Ecto neural progenitor cell (in vitro differentiated cells): Measurements from ENCODE around the gene INCA1.

Source experiments
- DNase-seq: peaks from one replicate; pipeline ENCODE4 v3.0.0-alpha.2; 2018; ENCODE audit warnings: low spot score

INCA1 gene

DNA sequence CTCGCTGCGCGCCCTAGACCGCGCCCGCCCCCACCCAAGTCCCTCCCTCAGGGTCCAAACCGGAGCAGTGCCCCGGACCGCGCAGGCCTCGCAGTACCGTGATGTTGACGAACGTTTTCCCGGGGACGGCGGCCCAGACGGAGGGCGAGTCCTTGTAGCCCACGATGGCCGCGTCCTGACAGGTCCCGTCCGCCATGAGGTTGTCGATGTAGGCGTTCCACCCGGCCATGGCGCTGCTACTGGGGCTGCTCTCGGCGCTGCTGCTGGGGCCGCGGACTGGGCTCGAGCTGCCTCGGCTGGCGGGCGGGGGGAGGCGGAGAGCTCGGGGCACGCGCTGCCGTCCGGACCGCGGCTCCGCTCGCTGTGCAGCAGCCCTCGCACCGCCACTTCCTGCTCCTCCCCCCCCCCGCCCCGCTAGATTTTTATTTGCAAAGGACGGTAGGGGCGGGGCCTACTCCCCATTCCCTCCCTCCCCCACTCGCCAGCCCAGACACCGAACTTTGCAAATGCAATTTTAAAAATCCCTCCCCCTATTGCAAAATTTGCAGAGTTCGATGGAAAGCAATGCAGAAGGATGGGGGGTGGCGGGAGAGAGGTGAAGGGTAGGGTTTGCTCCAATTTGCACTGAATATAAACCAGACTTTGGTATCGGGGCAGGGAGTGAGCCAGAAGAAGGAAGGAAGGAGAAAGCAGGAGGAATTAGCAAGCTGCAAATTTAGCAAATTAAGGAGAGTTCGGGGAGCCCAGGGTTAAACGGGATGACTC lies 49.0 kb downstream of the INCA1 start, which contains the start of gene PFN1:
PFN1 (minus strand) TSS at position 365 of the 765 bp plus-strand sequence; CDS start at position 229, 136 bp downstream.
- DNase-seq, result peak; percentile 90

DNA sequence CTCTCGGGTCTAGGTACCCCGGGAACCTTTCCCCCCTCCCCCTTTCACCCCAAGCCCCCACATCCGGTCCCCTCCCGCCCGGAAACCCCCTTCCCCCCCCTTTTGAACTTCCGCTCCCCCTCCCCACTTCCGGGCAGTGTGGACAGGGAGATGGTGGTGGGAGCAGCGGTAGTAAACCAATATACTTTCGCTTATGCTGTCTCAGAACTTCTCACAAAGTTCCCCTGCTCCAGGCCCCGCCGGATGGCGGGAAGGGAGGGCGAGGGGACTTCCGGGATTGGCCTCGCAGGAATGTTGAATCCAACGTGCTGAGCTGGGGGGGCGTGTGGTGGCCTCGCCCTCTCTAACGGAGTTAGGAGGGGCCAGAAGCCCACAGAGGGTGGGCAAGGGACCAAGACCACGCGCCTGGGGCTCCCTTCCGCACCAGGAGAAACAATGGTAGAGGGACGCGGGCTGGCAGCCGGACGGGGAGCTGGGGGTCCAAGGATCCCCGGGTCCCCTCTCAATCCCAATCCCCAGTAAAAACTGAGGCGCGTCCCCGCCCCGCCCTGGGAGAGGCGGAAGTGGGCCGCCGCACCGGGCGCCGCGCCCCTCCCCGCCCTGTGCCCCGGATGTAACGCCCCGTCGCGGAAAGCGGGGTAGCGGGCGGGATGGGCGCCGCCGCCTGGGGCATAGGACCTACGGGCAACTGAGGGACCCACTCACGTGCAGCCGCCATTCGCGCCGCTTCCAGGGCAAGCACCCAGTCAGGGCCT lies 49.7 kb downstream of the INCA1 start:
- DNase-seq, result peak; percentile 81

DNA sequence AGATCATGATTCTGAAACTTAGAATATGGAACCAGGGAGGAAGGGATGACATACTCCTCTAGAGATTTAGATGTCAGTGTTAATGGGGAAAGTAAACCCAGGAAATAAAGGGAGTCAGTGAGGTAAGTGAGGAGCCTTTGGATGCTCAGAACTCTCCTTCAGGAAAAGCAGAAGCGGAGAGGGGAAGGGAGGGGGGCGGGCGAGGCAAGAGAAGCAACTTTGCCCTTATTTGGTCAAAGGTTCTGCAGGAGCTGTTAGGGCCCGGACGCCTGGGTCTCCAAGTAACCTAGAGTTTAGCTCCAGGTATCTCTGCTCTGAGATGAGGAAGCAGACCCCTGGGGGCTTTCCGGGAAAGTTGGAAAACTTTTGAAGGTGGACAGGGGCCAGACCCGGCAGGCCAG lies 50.3 kb downstream of the INCA1 start:
- DNase-seq, result no peak

DNA sequence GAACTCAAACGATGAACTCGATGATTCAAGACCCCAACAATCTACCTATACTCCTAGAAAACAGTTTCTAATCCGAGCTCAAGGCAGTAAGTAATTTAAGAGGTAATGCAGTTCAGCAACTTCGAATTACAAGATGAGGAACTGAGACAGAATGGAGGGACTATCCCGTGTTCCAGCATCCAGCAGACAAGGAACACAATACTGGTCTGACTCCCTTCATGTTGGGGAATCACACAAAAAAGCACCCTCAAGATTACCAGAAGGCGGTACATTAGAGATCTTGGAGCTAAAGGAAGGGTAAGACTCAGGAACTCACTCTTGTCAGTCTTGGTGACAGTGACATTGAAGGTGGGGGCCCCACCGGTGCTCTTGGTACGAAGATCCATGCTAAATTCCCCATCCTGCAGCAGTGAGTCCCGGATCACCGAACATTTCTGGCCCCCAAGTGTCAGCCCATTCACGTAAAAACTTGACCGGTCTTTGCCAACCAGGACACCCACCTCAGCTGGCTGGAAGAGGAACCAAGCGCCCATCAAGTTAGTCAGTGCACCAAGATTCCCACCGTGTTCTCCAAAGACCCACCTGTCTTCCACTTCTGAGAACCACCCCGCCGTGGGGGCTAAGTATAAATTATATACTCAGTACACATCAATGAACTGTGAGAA lies 50.9 kb downstream of the INCA1 start:
- DNase-seq, result peak; percentile 47

DNA sequence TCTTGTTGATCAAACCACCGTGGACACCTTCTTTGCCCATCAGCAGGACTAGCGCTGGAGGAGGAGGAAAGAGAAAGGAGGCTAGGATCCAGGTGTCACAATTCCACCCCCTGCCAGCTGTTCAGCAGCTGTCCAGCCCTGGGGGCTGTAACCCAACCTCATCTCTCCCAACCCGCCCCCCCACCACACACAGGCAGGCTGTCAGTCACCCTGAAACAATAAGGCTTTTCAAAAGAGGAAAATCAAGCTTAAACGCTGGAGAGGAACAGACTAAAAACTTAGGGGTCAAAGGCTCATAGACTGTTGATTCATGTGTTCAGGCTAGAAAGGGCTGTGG lies 51.4 kb downstream of the INCA1 start:
- no peak for DNase-seq

DNA sequence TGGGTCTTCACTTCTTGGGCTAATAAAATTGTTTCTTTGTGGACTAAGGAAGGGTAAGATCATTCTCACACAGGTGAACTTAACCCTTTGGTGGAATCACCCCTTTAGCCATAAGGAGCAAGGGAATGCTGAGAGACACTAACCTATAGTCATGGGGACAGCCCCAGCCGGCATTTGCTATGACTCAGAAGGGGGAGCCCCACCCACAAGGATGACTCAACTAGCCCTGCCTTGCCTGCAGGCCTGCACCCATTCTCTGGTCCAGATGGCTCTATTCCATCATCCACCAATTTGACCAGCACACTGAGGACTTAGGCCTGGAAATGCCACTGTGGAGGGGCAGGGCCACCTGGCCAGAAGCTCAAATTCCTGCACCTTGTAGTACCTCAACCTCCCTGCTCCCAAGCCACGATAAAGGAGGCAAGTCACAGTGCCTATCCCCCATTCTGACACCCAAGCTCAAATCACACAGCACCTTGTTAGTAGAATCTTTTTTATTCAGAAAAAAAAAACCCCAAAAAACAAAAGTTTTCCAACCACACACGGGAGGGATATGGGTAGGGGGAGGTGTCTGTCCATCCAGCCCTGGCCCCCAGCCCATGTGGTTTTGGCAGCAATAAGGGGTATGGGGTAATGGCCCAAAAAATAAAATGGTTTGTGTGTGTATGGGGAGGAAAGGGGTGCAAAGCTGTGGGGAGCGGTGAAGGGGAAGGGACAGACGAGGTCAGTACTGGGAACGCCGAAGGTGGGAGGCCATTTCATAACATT lies 52.0 kb downstream of the INCA1 start:
- DNase-seq, result no peak

DNA sequence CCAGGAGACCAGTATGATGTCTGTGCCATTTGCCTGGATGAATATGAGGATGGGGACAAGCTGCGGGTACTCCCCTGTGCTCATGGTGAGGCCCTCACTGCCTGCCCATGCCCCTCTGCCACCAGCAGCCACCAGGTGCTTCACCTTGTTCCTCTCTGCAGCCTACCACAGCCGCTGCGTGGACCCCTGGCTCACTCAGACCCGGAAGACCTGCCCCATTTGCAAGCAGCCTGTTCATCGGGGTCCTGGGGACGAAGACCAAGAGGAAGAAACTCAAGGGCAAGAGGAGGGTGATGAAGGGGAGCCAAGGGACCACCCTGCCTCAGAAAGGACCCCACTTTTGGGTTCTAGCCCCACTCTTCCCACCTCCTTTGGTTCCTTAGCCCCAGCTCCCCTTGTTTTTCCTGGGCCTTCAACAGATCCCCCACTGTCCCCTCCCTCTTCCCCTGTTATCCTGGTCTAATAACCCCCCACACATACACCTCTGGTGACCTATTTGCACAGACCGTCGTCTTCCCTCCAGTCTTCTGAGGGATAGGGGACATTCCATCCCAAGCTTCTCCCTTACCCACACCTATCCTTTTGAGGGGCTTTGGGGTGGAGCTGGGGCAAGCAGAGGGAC lies 52.7 kb downstream of the INCA1 start:
- DNase-seq, result peak; percentile 45

DNA sequence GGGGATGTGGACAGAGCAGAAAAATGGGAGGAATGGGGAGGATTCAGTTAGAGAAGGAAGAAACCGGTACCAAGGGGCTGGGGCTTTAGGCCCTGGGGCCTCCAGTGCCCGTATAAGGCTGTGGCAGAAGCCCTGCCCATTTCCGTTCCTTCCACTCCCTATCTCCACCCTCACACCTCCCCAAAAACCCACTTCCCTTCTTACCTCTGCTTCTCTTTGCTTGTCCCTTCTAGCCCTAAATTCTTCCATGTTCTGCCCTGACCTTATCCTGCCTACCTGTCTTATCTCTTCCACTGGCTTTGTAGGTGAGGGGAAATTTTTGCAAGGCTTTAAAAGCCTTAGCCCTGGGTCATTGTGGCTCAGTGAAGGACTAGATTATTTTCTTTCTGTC lies 53.2 kb downstream of the INCA1 start:
- no peak for DNase-seq

DNA sequence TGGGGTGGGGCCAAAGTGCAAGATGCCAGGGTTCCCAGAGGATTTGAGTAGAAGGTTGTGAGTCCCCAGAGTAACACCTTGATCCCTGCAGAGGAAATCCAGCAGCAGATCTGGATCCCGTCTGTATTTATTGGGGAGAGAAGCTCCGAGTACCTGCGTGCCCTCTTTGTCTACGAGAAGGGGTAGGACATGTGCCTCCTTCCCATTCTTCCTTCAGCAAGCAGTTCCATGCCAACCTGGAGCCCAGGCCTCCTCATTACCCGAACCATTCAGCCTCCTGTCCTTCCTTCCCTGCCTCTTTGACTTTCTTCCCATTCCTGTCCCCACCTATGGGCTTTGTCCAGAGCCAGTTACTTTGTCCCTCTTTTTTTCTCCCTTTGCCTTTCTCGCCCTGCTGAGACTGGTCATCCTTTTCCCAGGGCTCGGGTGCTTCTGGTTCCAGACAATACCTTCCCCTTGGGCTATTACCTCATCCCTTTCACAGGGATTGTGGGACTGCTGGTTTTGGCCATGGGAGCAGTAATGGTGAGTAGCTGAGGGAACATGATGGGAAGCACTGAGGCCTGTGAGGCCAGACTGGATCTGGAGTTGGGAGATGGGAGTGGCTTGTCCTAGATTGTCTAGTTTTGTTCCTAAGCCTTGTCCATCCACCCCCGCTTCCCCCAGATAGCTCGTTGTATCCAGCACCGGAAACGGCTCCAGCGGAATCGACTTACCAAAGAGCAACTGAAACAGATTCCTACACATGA lies 54.4 kb downstream of the INCA1 start:
- no peak for DNase-seq

DNA sequence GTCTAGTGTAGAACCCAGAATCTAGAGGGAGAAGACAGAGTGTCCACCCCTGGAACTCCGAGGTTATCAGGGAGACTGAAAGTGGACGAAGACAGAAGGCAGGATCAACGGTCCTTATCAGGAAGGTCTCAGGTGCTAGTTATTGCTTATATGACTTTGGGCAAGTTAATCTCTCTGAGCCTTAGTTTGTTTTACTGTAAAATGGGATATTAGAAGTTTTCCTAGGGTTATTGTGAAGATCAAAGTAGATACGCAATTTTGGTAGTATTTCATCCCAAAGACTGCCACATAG lies 56.1 kb downstream of the INCA1 start:
- DNase-seq, result no peak

DNA sequence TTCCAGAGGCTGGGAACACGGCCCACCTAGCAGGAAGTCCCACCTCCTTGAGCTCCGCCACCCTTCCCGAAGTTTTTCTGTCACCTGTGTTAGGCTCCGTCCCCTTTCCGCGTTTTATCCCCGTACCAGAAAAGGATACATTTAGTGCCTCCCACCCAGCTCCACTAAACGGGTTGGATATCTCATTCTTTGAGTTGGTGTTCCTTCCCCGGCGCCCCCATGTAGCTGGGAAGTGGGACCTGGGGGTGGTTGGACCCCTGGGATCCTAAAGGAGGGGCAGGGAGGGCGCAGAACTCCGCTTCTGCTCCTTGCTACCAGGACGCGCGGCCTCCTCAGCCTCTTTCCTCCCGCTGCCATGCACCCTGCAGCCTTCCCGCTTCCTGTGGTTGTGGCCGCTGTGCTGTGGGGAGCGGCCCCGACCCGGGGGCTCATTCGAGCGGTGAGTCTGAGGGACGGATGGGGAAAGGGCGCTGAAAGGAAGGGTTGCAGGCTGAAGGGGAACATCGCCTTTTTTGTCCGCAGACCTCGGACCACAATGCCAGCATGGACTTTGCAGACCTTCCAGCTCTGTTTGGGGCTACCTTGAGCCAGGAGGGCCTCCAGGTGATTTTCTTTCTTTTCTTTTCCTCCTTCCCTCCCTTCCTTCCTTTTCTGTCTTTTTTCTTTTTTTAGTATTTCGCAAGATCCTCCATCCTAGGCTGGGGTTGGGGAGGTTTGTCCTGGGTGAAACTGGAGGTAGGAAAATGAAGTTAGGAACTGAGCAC lies 56.6 kb downstream of the INCA1 start:
- no peak for DNase-seq

DNA sequence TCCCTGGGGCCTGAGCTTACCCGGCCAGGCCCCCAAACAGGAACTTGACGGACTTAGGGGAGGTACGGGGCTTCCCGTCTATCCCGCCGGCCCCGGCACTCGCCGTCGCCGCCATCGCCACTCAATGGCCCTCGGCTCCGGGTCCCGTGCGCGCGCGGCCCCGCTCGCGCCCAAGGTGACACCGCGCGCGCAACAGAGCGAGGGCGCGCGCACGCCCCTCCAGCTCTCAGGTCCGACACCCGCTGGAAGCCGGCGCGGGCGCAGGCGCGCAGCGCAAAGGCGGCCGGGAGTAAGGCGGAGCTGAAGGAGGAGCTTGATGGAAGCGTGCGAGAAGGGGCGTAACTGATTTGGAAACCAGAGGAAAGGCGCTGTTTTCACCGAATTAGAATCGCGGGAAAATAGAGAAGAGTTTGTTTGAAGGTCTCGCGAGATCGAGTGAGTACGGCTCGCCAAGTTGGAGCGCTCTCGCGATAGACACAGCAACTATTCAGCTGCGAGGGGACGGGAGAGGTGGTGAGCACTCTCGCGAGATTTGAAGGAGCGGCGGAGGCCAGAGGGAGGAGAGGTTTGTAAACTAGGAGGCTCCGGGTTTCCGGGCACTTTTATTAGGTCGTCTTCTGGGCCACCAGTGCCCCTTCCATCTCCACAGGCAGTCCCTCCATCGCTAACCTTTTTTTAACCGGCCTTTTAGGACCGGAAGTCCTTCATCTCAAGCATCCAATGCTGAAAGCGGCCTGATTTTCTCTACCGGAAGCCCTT lies 57.3 kb downstream of the INCA1 start, which contains the start of the genes RNF167 and SLC25A11:
RNF167 (plus strand) TSS at position 473 of the 759 bp plus-strand sequence. CDS start 642 bp downstream, outside the sequence.
SLC25A11 (minus strand) TSS at position 251 of the 759 bp plus-strand sequence; CDS start at position 115, 136 bp downstream.
- peak; percentile 98 for DNase-seq

DNA sequence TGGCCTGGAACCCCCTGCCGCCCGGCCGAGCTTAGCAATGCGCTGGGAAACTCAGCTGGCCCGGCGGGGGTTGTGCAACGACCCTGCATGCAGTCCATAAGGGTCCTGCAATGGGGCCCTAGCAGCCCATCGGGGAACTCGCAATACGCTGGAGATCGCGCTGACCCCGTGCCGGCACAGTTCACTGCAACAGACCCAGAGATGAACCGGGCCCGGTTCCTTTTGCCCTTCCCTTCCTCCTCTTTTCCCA lies 57.9 kb downstream of the INCA1 start:
- DNase-seq, result no peak

DNA sequence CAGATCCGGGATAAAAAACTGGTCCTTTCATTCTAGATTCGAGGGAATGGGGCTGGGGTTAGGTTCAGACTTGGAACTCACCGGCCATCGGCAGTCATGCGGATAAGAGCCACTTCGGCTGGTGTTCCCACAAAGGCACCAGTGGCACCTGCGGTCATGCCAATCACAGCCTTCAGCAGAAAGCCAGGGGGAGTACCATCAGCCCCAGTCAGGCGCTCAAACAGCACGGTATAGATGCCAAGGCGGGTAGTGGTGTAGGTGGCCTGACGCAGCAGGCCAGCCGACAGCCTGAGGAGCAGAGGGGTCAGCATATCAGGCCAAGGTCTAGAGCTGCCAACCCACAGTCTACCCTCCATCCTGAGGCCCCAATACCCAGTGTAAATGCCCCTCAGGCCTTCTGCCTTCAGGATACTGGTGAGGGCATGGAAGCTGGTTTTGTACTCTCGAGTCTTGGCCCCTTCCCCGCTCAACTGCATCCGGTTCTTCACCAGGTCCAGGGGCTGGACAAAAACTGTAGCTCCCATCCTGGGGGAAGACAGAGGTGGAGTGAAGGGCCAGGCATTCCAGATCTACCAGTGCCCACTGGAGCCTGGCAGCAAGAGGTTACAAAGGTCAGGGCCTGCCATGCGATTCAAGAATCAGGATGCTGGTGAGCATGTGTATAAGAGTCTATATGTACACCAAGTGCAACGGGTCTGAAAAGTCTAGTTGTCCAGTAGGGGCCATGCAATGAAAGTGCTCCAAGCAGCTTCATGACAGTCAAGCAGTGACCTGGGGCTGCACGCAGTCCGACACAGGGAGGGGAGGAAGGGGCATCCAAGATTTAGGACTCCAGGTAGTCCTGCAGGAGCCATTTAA lies 58.4 kb downstream of the INCA1 start:
- peak; percentile 49 for DNase-seq
